IPS-18a (cell line): ENCODE data around the gene LIMD2.

Experiments
- H3K27ac ChIP-seq: one replicate; pipeline ENCODE4 v1.5.1; 2013; ENCODE audit warnings: low read length
- H3K27me3 ChIP-seq: one replicate; pipeline ENCODE4 v1.6.1; 2013; ENCODE audit warnings: mild to moderate bottlenecking, low read length; ENCODE audit not compliant: control insufficient read depth, insufficient read depth
- H3K36me3 ChIP-seq: one replicate; pipeline ENCODE4 v1.6.1; 2013; ENCODE audit warnings: low read depth, low read length; ENCODE audit not compliant: control insufficient read depth
- H3K4me1 ChIP-seq: one replicate; pipeline ENCODE4 v1.6.1; 2013; ENCODE audit warnings: low read depth, low read length; ENCODE audit not compliant: control insufficient read depth
- H3K4me3 ChIP-seq: one replicate; pipeline ENCODE4 v1.5.1; 2013; ENCODE audit warnings: low read length
- H3K9ac ChIP-seq: one replicate; pipeline ENCODE4 v1.6.1; 2013; ENCODE audit warnings: mild to moderate bottlenecking, low read length, moderate library complexity
- H3K9me3 ChIP-seq: one replicate; pipeline ENCODE4 v1.6.1; 2013; ENCODE audit warnings: low read depth, low read length; ENCODE audit not compliant: control insufficient read depth

The LIMD2 gene

GRCh38 chr17:63698886-63699637, 863 bp downstream of the LIMD2 start:
- Histone ChIP-seq H3K9me3 (no peaks in the 10 kb centered on the region), H3K27me3 (peaks cover 7% of the 10 kb centered on the region), H3K4me1 (peaks cover 11% of the 10 kb centered on the region), H3K9ac (peak overlapping the region; percentile 56), H3K36me3 (peaks cover 19% of the 10 kb centered on the region), H3K4me3 (peak overlapping the region; percentile 62), H3K27ac (no peak overlapping the region)

- no peak overlapping the region for H3K9ac ChIP-seq
Observed at GRCh38 chr17:63698381-63698885, 1.5 kb downstream of the LIMD2 start.

GRCh38 chr17:63697341-63698286, 2.3 kb downstream of the LIMD2 start:
- H3K27me3 ChIP-seq = peaks cover 7% of the 10 kb centered on the region
- H3K9me3 ChIP-seq = no peaks in the 10 kb centered on the region
- H3K27ac ChIP-seq = no peak overlapping the region
- peaks cover 11% of the 10 kb centered on the region for H3K36me3 ChIP-seq
- no peak overlapping the region for H3K4me3 ChIP-seq
- no peak overlapping the region for H3K9ac ChIP-seq
- H3K4me1 ChIP-seq = peaks cover 11% of the 10 kb centered on the region

More at GRCh38 chr17:63698381-63698885, 1.5 kb downstream of the LIMD2 start:
- Histone ChIP-seq H3K9me3 (no peaks in the 10 kb centered on the region), H3K27ac (no peak overlapping the region), H3K27me3 (peaks cover 7% of the 10 kb centered on the region), H3K4me1 (peaks cover 11% of the 10 kb centered on the region), H3K36me3 (peaks cover 15% of the 10 kb centered on the region), H3K4me3 (peak overlapping the region; percentile 62)

GRCh38 chr17:63696381-63696961, 3.5 kb downstream of the LIMD2 start:
- Histone ChIP-seq H3K9ac (no peak overlapping the region), H3K4me3 (no peak overlapping the region), H3K27me3 (peaks cover 6% of the 10 kb centered on the region), H3K4me1 (peaks cover 11% of the 10 kb centered on the region), H3K27ac (no peak overlapping the region), H3K9me3 (no peaks in the 10 kb centered on the region), H3K36me3 (peaks cover 15% of the 10 kb centered on the region)

GRCh38 chr17:63695889-63696288, 4.0 kb downstream of the LIMD2 start:
- H3K4me1 ChIP-seq = peaks cover 11% of the 10 kb centered on the region
- no peak overlapping the region for H3K9ac ChIP-seq
- no peak overlapping the region for H3K27ac ChIP-seq
- H3K4me3 ChIP-seq = no peak overlapping the region
- no peaks in the 10 kb centered on the region for H3K9me3 ChIP-seq
- H3K27me3 ChIP-seq = no peaks in the 10 kb centered on the region
- peaks cover 15% of the 10 kb centered on the region for H3K36me3 ChIP-seq

GRCh38 chr17:63694950-63695773, 4.8 kb downstream of the LIMD2 start:
- Histone ChIP-seq H3K27ac (no peak overlapping the region), H3K4me3 (no peak overlapping the region), H3K36me3 (peaks cover 21% of the 10 kb centered on the region), H3K9me3 (no peaks in the 10 kb centered on the region), H3K9ac (no peak overlapping the region), H3K4me1 (peaks cover 11% of the 10 kb centered on the region), H3K27me3 (no peaks in the 10 kb centered on the region)

- peaks cover 11% of the 10 kb centered on the region for H3K4me1 ChIP-seq
Observed at GRCh38 chr17:63694229-63694949, 5.5 kb downstream of the LIMD2 start.

GRCh38 chr17:63693411-63694113, 6.4 kb downstream of the LIMD2 start:
- Histone ChIP-seq H3K4me3 (no peak overlapping the region), H3K36me3 (peaks cover 31% of the 10 kb centered on the region), H3K4me1 (peaks cover 11% of the 10 kb centered on the region), H3K27ac (no peak overlapping the region), H3K9ac (no peak overlapping the region), H3K9me3 (no peaks in the 10 kb centered on the region), H3K27me3 (no peaks in the 10 kb centered on the region)

More at GRCh38 chr17:63694229-63694949, 5.5 kb downstream of the LIMD2 start:
- no peak overlapping the region for H3K4me3 ChIP-seq
- no peak overlapping the region for H3K9ac ChIP-seq
- peaks cover 25% of the 10 kb centered on the region for H3K36me3 ChIP-seq
- H3K9me3 ChIP-seq = no peaks in the 10 kb centered on the region
- no peak overlapping the region for H3K27ac ChIP-seq
- H3K27me3 ChIP-seq = no peaks in the 10 kb centered on the region

GRCh38 chr17:63692195-63692816, 7.6 kb downstream of the LIMD2 start:
- Histone ChIP-seq H3K27ac (no peak overlapping the region), H3K9ac (no peak overlapping the region), H3K36me3 (peaks cover 27% of the 10 kb centered on the region), H3K4me1 (peaks cover 7% of the 10 kb centered on the region), H3K4me3 (no peak overlapping the region), H3K27me3 (no peaks in the 10 kb centered on the region), H3K9me3 (no peaks in the 10 kb centered on the region)
